ENCODE measurements around the gene ARMC9. TPM values are rescaled to one million over a fixed set of nuclear protein-coding genes. Genes with fewer than 3 reads are reported as not detected.

Gene ARMC9, protein sequence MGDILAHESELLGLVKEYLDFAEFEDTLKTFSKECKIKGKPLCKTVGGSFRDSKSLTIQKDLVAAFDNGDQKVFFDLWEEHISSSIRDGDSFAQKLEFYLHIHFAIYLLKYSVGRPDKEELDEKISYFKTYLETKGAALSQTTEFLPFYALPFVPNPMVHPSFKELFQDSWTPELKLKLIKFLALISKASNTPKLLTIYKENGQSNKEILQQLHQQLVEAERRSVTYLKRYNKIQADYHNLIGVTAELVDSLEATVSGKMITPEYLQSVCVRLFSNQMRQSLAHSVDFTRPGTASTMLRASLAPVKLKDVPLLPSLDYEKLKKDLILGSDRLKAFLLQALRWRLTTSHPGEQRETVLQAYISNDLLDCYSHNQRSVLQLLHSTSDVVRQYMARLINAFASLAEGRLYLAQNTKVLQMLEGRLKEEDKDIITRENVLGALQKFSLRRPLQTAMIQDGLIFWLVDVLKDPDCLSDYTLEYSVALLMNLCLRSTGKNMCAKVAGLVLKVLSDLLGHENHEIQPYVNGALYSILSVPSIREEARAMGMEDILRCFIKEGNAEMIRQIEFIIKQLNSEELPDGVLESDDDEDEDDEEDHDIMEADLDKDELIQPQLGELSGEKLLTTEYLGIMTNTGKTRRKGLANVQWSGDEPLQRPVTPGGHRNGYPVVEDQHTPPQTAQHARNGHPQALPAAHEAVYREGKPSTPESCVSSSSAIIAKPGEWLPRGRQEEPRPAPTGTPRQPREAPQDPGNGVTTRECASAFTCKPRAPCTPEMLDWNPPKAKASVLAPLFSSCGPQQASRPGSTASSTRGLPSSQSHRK
- 1 to 10 TPM in 1 of 3 donors, under 1 TPM in 1, not detected in 1; 0.94 to 1.1 TPM for polyA plus RNA-seq

DNA sequence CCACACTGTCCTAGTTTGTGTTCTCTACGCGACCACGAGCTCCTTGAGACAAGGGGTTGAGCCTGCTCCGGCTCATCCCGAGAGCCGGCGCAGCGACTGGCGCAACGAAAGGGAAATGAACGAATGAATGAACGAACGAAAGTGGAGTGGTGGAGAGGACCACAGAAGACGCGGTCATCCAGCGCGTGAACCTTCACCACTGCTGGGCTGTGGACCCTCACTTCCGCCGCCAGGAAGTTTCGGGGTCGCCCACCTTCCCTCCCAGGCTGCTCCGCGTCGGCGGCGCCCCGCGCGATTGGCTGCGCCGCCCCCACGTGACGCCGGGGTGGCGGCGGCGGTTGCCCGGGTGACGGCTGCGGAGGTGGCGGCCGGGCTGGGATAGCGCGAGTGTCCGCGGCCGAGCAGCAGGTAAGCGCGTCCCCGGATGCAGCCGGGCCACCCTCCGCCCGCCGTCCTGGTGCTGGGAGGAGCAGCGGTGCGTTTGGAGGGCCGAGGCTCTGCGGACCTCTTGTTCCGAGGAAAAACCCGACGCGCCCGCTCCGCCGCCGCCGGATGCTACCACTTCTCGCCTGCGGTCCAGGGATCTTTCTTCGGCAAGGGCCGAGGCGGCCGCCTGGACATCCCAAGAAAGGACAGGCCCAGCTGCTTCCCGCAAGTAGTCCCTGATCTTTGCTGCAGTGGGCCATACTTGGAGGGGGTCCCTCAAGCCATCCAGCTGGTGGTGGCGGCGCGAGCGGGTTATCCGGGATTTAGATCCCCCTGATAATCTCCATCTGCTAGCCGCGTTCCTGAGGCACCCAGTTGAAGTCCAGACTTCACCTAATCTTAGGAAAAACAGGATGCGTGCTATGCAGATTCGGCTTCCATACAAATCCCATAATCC lies at the start of gene ARMC9:
Gene ARMC9, plus strand, starts transcription at position 341 of the 883 bp plus-strand sequence. CDS start 7,608 bp downstream, outside the sequence.
- Mint-ChIP-seq H3K9me3 (no peaks in the 10 kb centered on the region), H3K4me1 (peaks cover 12 to 18% of the 10 kb centered on the region in 2 donors), H3K27ac (peak within 1 kb of the TSS; percentile 72 to 89 (median 80)), H3K36me3 (no peaks in the 10 kb centered on the region), H3K27me3 (ENCODE audit: low read depth in 3 of 3) (peaks cover 6 to 20% (median 9%) of the 10 kb centered on the region in 3 donors), H3K4me3 (peak within 1 kb of the TSS; percentile 92 to 98 (median 92))
- DNase-seq = peak; percentile 78 to 79 (median 78)

DNA sequence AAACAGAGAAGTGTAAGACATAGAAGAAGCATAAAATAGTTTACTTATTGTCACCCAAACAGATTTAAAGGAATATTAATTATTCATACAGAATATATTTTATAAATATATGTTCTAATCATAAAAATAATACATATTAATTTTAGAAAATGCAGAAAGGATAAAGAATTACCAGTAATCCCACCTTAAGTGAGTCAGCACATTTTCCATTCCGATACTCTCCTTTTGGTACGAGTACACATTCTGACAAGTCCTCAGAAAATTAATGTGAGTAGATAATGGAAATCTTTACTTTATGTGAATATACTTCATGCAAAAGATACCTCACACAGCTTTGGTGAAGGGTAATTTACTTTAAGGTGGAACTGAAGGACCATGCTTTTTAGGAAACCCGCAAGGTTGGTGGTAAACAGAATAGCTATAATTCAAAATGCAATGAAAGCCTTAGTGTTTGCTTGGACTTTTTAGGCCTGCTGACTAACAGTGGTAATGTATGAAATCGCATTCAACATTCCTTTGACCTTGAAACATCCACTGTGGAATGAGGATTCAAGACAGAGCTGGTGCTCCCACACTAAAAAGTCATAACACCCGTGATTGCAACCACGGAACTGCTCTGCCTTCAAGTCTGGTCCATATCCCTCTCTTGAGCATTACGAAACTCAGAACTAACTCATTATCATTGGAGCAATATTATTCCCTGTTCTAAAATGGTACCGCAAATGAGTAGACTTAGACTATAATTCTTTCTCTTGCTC lies 45.5 kb upstream of the ARMC9 start:
- Mint-ChIP-seq H3K27ac (no peak overlapping the region), H3K27me3 (ENCODE audit: low read depth in 3 of 3) (no peaks in the 10 kb centered on the region), H3K4me3 (no peak overlapping the region), H3K4me1 (no peaks in the 10 kb centered on the region), H3K9me3 (no peaks in the 10 kb centered on the region), H3K36me3 (peaks cover 15 to 24% (median 22%) of the 10 kb centered on the region in 3 donors)
- DNase-seq = no peak

DNA sequence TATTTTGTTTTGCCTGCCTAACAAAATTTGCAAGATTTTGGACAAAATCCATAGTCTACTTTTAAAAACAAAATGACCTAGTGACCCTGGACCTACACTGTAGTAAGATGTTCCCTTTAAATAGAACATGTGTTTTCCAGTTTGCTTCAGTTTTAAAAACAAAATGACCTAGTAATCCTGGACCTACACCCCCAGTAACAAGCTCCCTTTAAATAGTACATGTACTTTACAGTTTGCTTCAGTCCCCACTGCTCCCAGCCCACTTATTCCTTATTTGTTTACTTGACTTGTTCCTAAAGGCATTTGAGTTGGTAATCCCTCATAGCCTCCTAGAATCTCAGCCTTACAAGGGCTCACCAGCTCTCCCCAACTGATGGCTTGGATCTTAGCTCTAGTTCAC lies 39.1 kb upstream of the ARMC9 start:
- no peaks in the 10 kb centered on the region for H3K9me3 Mint-ChIP-seq
- H3K4me1 Mint-ChIP-seq = peaks cover 4 to 13% of the 10 kb centered on the region in 2 donors
- no peak for DNase-seq
- no peaks in the 10 kb centered on the region for H3K27me3 Mint-ChIP-seq (ENCODE audit: low read depth in 3 of 3)
- H3K36me3 Mint-ChIP-seq = peaks cover 7 to 24% (median 16%) of the 10 kb centered on the region in 3 donors
- H3K4me3 Mint-ChIP-seq = no peak overlapping the region
- H3K27ac Mint-ChIP-seq = no peak overlapping the region

DNA sequence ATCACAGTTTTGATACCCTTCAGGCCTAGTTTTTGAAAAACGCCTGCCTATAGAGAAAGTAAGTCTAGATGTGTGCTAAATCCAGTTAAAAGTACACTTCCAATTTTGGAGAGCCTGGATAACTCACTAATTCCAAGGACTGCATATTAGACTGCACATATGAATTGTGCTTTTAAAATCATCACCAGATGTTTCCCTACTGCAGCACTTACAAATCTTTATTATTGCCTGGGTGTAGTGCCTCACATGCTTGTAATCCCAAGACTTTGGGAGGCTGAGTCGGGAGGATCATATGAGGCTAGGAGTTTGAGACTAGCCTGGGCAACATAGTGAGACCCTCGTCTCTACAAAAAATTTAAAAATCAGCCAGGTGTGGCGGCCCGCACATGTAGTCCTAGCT lies 37.7 kb upstream of the ARMC9 start:
- peaks cover 9 to 28% (median 11%) of the 10 kb centered on the region in 3 donors for H3K36me3 Mint-ChIP-seq
- H3K27ac Mint-ChIP-seq = no peak overlapping the region
- H3K4me1 Mint-ChIP-seq = peaks cover 4 to 13% of the 10 kb centered on the region in 2 donors
- no peak for DNase-seq
- H3K9me3 Mint-ChIP-seq = no peaks in the 10 kb centered on the region
- H3K27me3 Mint-ChIP-seq (ENCODE audit: low read depth in 3 of 3) = no peaks in the 10 kb centered on the region
- H3K4me3 Mint-ChIP-seq = no peak overlapping the region

DNA sequence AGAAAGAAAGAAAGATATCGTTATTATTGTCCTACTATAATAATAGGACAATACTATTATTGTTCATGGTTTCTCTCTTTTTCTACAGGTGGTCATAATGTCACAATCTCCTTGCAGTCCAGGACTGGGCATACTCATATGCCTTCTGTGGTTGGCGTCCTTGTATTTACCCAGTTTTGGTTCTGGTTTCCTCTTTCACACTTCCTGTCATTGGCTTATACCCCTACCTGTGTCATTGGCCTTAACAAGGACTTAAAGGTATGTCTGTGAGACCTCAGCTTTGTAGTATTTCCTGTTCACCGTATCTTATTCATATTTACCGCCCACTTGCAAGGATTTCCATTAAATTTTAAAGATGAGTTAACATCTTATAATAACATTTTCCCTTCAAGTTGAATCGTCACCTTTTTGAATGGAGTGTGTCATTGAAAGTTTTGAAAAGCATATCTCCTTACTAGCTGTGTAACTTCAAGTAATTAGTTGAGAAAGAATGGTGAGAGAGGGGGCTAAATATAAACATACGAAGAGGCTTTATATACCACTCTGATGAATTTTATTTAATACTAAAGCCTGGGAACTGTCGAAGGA lies 37.1 kb upstream of the ARMC9 start:
- Mint-ChIP-seq H3K27ac (peak overlapping the region in 1 of 6 donors; percentile 8), H3K4me1 (peaks cover 4 to 13% of the 10 kb centered on the region in 2 donors), H3K27me3 (ENCODE audit: low read depth in 3 of 3) (no peaks in the 10 kb centered on the region), H3K36me3 (peaks cover 9 to 28% (median 15%) of the 10 kb centered on the region in 3 donors), H3K9me3 (no peaks in the 10 kb centered on the region), H3K4me3 (no peak overlapping the region)
- no peak for DNase-seq

DNA sequence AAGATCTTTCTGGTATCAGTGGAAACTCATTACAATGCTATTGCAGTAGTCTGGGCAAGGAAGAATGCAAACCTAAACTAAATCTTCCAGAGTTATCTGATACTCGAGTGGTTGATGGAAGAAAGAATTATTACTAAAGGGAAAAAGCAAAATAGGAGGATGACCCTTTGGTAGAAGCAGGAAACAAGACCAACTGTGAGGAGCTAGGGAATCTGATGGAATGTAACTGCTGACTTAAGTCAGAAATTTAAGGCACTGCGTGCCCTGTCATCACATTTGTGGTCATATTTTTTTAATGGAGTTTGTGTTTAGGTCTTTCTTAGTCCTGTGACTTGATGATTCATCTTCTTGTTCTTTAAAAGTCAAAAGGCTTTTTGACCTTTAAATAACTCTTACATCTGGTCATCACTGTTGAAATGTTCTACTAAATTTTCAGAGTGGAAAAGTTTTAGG lies 36.5 kb upstream of the ARMC9 start:
- H3K27me3 Mint-ChIP-seq (ENCODE audit: low read depth in 3 of 3) = no peaks in the 10 kb centered on the region

DNA sequence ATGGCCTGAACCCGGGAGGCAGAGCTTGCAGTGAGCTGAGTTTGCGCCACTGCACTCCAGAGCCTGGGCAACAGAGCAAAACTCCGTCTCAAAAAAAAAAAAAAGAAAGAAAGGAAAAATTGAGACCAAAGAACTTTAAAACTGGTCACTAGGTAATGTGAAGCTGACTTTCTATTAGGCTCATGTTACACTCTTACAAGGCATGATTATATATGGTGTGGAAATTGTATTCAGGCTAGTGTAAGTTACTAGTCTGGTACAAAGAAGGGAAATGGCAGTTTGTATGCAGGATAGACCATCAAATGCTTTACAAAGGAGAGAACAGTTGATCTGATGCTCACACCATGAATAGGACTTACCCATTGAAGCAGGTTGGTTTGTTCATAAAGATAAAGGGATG lies 35.4 kb upstream of the ARMC9 start:
- H3K36me3 Mint-ChIP-seq = peaks cover 18 to 42% (median 24%) of the 10 kb centered on the region in 3 donors
- no peak overlapping the region for H3K4me3 Mint-ChIP-seq
- DNase-seq = no peak
- H3K27me3 Mint-ChIP-seq (ENCODE audit: low read depth in 3 of 3) = no peaks in the 10 kb centered on the region
- H3K27ac Mint-ChIP-seq = no peak overlapping the region
- peaks cover 4 to 13% of the 10 kb centered on the region in 2 donors for H3K4me1 Mint-ChIP-seq
- no peaks in the 10 kb centered on the region for H3K9me3 Mint-ChIP-seq

More for the DNA sequence above, 36.5 kb upstream of the ARMC9 start:
- no peaks in the 10 kb centered on the region for H3K9me3 Mint-ChIP-seq
- H3K27ac Mint-ChIP-seq = no peak overlapping the region
- no peak overlapping the region for H3K4me3 Mint-ChIP-seq
- H3K4me1 Mint-ChIP-seq = peaks cover 4 to 13% of the 10 kb centered on the region in 2 donors
- H3K36me3 Mint-ChIP-seq = peaks cover 13 to 32% (median 19%) of the 10 kb centered on the region in 3 donors
- DNase-seq = no peak

DNA sequence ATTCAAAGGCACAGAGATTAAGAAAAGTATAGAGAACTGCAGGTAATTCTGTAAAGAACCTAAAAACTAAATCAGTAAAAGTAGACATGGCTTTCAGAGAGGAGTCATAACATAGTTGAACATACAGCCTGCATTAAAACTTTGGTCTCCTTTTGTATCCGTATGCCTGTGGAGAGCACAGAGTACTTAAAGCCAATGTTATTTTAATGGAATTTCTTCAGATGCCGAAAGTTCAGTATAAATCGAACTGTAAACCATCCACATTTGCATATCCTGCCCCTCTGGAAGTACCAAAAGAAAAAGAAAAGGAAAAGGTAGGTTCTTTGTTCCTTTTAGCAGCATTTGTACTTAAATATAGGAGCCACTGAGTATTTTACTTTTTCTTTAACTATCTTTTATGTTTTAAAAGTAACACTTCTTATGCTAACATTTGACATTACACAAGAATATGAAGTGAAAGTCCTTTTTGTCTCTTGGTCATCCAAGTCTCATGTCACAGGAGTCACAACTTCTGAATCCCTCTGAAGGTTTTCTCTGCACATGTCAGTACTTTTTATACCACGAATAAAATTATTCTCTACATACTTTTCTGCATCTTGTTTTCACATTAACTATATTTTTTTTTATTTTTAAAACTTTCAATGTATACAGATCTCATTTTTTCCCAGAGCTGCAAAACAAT lies 34.9 kb upstream of the ARMC9 start:
- Mint-ChIP-seq H3K9me3 (no peaks in the 10 kb centered on the region), H3K27ac (no peak overlapping the region), H3K4me3 (no peak overlapping the region), H3K36me3 (peaks cover 23 to 47% (median 28%) of the 10 kb centered on the region in 3 donors), H3K27me3 (ENCODE audit: low read depth in 3 of 3) (no peaks in the 10 kb centered on the region), H3K4me1 (peaks cover 4 to 13% of the 10 kb centered on the region in 2 donors)
- DNase-seq = no peak

DNA sequence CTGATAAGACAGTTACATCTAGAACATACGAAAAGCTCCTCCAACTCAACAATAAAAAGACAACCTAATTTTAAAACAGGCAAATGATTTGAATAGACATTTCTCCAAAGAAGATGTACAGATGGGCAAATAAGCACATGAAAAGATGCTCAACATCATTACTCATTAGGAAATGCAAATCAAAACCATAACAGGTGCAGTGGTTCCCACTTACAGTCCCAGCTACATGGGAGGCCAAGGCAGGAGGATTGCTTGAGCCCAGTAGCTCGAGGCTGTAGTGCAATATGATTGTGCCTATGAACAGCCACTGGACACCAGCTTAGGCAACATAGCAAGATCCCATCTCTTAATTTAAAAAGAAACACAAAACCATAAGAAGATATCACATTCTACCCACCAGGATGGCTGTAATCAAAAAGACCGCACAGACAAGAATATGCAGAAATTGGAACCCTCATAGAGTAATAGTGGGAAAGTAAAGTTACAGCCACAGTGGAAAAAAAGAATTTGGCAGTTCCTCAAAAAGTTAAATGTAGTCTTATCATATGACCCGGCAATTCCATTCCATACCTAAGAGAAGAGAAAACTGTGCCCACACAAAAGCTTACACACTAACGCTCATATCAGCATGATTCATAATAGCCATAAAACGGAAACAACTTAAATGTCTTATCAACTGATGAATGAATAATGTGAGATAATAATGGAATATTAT lies 30.5 kb upstream of the ARMC9 start:
- Mint-ChIP-seq H3K4me3 (no peak overlapping the region), H3K27me3 (ENCODE audit: low read depth in 3 of 3) (no peaks in the 10 kb centered on the region), H3K4me1 (no peaks in the 10 kb centered on the region), H3K36me3 (peaks cover 14 to 57% (median 42%) of the 10 kb centered on the region in 3 donors), H3K27ac (no peak overlapping the region), H3K9me3 (no peaks in the 10 kb centered on the region)
- DNase-seq = no peak

DNA sequence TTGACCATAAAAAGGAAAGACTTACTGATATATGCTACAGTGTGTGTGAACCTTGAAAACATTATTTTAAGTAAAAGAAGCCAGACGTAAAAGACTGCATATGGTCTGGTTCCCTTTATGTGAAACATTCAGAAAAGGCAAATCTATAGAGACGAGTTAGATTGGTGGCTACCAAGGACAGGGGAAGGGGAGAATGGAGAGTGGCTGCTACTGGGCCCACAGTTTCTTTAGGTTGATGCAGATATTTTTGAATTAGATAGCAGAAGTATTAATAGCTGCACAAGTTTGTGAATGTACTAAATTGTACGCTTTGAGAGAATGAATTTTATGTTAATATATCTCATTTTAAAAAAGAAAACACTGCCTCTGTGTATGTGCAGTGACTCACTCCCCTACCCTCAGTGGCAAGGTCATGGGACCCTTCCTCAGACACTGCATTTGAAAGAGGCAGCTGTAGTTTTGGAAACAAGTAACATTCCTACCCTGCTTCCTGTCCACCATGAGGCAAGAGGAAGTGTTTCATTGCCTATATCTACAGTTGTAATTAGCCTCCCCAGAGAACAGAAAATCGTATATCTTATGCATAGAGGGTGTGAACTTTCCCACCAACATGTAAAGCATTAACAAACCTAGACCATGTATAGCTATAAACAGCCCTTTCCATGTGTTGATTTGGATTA lies 29.8 kb upstream of the ARMC9 start:
- H3K27me3 Mint-ChIP-seq (ENCODE audit: low read depth in 3 of 3) = no peaks in the 10 kb centered on the region
- H3K27ac Mint-ChIP-seq = no peak overlapping the region
- no peak for DNase-seq
- no peak overlapping the region for H3K4me3 Mint-ChIP-seq
- no peaks in the 10 kb centered on the region for H3K9me3 Mint-ChIP-seq
- peaks cover 14 to 53% (median 42%) of the 10 kb centered on the region in 3 donors for H3K36me3 Mint-ChIP-seq
- H3K4me1 Mint-ChIP-seq = no peaks in the 10 kb centered on the region

DNA sequence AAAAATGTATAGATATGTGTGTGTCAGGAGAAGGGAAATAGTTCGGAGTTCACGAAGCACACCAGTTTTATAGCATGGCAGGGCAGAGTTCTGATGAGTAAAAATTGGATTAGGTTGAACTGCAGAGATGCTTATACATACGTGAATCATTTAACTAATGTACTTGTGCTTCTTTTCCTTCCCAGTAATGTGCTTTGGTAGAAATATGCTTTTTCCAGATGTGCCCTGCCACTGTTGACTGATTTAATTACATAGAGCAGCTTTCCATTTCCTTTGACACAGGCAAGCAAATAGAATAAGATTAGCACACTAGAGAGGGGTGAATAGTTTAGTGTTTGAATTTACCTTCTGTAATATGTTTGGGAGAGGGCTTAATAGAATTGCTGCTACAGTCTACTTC lies 28.9 kb upstream of the ARMC9 start:
- DNase-seq = no peak
- Mint-ChIP-seq H3K27ac (peak overlapping the region in 2 of 6 donors; percentile 6 to 16), H3K27me3 (ENCODE audit: low read depth in 3 of 3) (no peaks in the 10 kb centered on the region), H3K4me3 (no peak overlapping the region), H3K36me3 (peaks cover 19 to 55% (median 42%) of the 10 kb centered on the region in 3 donors), H3K4me1 (no peaks in the 10 kb centered on the region), H3K9me3 (no peaks in the 10 kb centered on the region)

Measured in immature natural killer cell (primary cell).